ENCODE data around the gene MXI1. TPM values are rescaled to one million over a fixed set of nuclear protein-coding genes. Genes with fewer than 3 reads are reported as not detected.

MXI1 gene
- total RNA-seq, 1 experiment from 2014 or later, result 12.1 TPM

GRCh38 chr10:110174816-110175215 lies 32.6 kb upstream of the MXI1 start:
- POLR2A ChIA-PET, result no interaction called here
- Histone ChIP-seq H3K27me3 (ENCODE audit: control insufficient read depth, insufficient read depth, low read length) (peaks cover 7% of the 10 kb centered on the region), H3K27ac (ENCODE audit: low read length) (no peak overlapping the region), H3K9me3 (ENCODE audit: control insufficient read depth, insufficient read depth, low read depth, low read length) (no peaks in the 10 kb centered on the region), H3K36me3 (ENCODE audit: control insufficient read depth, insufficient read depth, low read length) (no peaks in the 10 kb centered on the region), H3K4me3 (ENCODE audit: low read depth in 2 of 2, low read length in 2 of 2) (no peak overlapping the region), H3K4me1 (ENCODE audit: control insufficient read depth, insufficient read depth, low read length) (no peaks in the 10 kb centered on the region)
- intact Hi-C loops (cut with micrococcal nuclease; ENCODE audit: unreplicated experiment) (no loop called here), in situ Hi-C loops (cut with HindIII; ENCODE audit: low pct_unique_long_range_greater_than_20kb, low sequenced_read_pairs) (no loop called here)
- DNase-seq (ENCODE audit: low read depth, low spot score) (no peak), ATAC-seq (no peak)
- TF ChIP-seq SIN3A (IDR thresholded peaks at IDR 0.05; ENCODE audit: borderline replicate concordance, insufficient read depth, low read depth, low read length) (no peak), TCF7L2 (IDR thresholded peaks at IDR 0.05; ENCODE audit: low read depth, low read length) (no peak), CTCF (IDR thresholded peaks at IDR 0.05) (no peak), POLR2AphosphoS5 (IDR thresholded peaks at IDR 0.05; ENCODE audit: low read depth, low read length) (no peak), REST (IDR thresholded peaks at IDR 0.05; ENCODE audit: insufficient read depth in 1 of 2, low read depth in 2 of 2, low read length in 1 of 2) (no peak)
- CTCF ChIA-PET, result no interaction called here
- no TSS peak for BruUV-seq (replicated peaks)

GRCh38 chr10:110175406-110175805 lies 32.0 kb upstream of the MXI1 start:
- ChIA-PET POLR2A (no interaction called here), CTCF (no interaction called here)
- BruUV-seq (replicated peaks), result no TSS peak
- no peaks in the 10 kb centered on the region for H3K36me3 ChIP-seq (ENCODE audit: control insufficient read depth, insufficient read depth, low read length)
- H3K4me1 ChIP-seq (ENCODE audit: control insufficient read depth, insufficient read depth, low read length), result no peaks in the 10 kb centered on the region
- DNase-seq (ENCODE audit: low read depth, low spot score) (no peak), ATAC-seq (no peak)
- in situ Hi-C loops (cut with HindIII; ENCODE audit: low pct_unique_long_range_greater_than_20kb, low sequenced_read_pairs) (no loop called here), intact Hi-C loops (cut with micrococcal nuclease; ENCODE audit: unreplicated experiment) (no loop called here)
- H3K9me3 ChIP-seq (ENCODE audit: control insufficient read depth, insufficient read depth, low read depth, low read length), result no peaks in the 10 kb centered on the region
- H3K4me3 ChIP-seq (ENCODE audit: low read depth in 2 of 2, low read length in 2 of 2), result no peak overlapping the region
- peaks cover 6% of the 10 kb centered on the region for H3K27me3 ChIP-seq (ENCODE audit: control insufficient read depth, insufficient read depth, low read length)
- TF ChIP-seq CTCF (IDR thresholded peaks at IDR 0.05) (no peak), REST (IDR thresholded peaks at IDR 0.05; ENCODE audit: insufficient read depth in 1 of 2, low read depth in 2 of 2, low read length in 1 of 2) (no peak), POLR2AphosphoS5 (IDR thresholded peaks at IDR 0.05; ENCODE audit: low read depth, low read length) (no peak), TCF7L2 (IDR thresholded peaks at IDR 0.05; ENCODE audit: low read depth, low read length) (no peak), SIN3A (IDR thresholded peaks at IDR 0.05; ENCODE audit: borderline replicate concordance, insufficient read depth, low read depth, low read length) (no peak)
- H3K27ac ChIP-seq (ENCODE audit: low read length), result no peak overlapping the region
